Measurements from ENCODE around the gene DNTT. TPM values are rescaled to one million over a fixed set of nuclear protein-coding genes. Genes with fewer than 3 reads are reported as not detected.

DNTT gene
- total and polyA plus RNA-seq, 2 of the 13 experiments (the other 11 are each of a cell fraction or from before 2014, with no cell fraction given) = not detected

DNA sequence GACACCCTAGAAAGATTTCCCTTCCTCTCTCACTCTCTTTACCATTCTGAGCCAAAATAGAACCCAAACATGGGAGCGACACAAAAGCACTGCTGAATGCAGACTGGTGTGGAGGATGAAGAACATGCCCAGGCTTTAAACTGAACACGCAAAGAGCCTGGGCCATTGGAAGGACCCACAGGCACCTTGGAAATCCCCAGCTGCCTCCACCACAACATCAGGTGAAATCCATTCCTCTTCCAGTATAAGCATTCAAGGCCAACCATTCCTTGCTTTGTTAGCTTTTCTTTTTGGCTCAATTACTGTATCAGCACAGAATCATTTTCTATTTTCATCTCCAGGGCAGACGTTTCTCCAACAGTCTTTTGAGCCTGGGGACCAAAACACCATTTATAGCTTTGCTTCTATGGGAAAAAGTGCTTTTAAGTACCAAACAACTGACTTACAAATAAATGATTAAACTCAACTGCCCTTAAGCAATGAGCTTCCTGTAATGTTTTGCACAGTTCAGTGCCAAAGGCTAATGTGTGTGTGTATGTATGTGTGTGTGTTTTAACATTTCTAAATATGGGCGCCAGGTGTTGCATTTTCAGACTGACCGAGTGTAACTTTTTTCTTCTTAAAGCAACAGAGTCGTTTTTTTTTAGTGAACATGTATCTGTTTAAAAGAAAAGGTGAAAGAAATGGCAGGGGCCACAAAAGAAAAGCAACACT is 16.7 kb upstream of the DNTT start (continued):
- no peak for TF ChIP-seq ARNT2 (CRISPR knock-in tag; IDR thresholded peaks at IDR 0.05; ENCODE audit: low read depth)
- TF ChIP-seq NR1H2 (CRISPR knock-in tag; IDR thresholded peaks at IDR 0.05; ENCODE audit: borderline replicate concordance, low read depth) = no peak
- TF ChIP-seq ZNF460 (CRISPR knock-in tag; IDR thresholded peaks at IDR 0.05; ENCODE audit: borderline replicate concordance) = no peak
- TF ChIP-seq ZNF605 (CRISPR knock-in tag; IDR thresholded peaks at IDR 0.05) = no peak
- TF ChIP-seq ATF4 (CRISPR knock-in tag; IDR thresholded peaks at IDR 0.05) = peak in 1 of 2 experiments; percentile 30; a peak in 1 of 4 replicates
- TF ChIP-seq NBN (conservative IDR thresholded peaks at IDR 0.05) = no peak
- no peak for TF ChIP-seq ZNF589 (CRISPR knock-in tag; conservative IDR thresholded peaks at IDR 0.05)
- TF ChIP-seq KDM4B (CRISPR knock-in tag; IDR thresholded peaks at IDR 0.05) = no peak
- TF ChIP-seq ZNF770 (CRISPR knock-in tag; IDR thresholded peaks at IDR 0.05) = no peak
- no peak for TF ChIP-seq ATF1 (CRISPR knock-in tag; IDR thresholded peaks at IDR 0.05)
- no peak for TF ChIP-seq ZFX (CRISPR knock-in tag; IDR thresholded peaks at IDR 0.05; ENCODE audit: low read depth)
- TF ChIP-seq NR0B2 (CRISPR knock-in tag; IDR thresholded peaks at IDR 0.05) = no peak
- no peak for TF ChIP-seq ZNF557 (CRISPR knock-in tag; IDR thresholded peaks at IDR 0.05)
- TF ChIP-seq NCOA2 (CRISPR knock-in tag; IDR thresholded peaks at IDR 0.05) = peak; percentile 37; the same call in 1 of the 2 replicates
- TF ChIP-seq DNMT3B (CRISPR knock-in tag; conservative IDR thresholded peaks at IDR 0.05) = no peak
- TF ChIP-seq ZNF143 (CRISPR knock-in tag; IDR thresholded peaks at IDR 0.05) = no peak
- TF ChIP-seq, protein P1, sequence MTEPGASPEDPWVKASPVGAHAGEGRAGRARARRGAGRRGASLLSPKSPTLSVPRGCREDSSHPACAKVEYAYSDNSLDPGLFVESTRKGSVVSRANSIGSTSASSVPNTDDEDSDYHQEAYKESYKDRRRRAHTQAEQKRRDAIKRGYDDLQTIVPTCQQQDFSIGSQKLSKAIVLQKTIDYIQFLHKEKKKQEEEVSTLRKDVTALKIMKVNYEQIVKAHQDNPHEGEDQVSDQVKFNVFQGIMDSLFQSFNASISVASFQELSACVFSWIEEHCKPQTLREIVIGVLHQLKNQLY (CRISPR knock-in tag; IDR thresholded peaks at IDR 0.05) = no peak
- TF ChIP-seq, protein P2, sequence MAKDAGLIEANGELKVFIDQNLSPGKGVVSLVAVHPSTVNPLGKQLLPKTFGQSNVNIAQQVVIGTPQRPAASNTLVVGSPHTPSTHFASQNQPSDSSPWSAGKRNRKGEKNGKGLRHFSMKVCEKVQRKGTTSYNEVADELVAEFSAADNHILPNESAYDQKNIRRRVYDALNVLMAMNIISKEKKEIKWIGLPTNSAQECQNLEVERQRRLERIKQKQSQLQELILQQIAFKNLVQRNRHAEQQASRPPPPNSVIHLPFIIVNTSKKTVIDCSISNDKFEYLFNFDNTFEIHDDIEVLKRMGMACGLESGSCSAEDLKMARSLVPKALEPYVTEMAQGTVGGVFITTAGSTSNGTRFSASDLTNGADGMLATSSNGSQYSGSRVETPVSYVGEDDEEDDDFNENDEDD (CRISPR knock-in tag; IDR thresholded peaks at IDR 0.05; ENCODE audit: borderline replicate concordance) = no peak
- TF ChIP-seq TEF (CRISPR knock-in tag; IDR thresholded peaks at IDR 0.05) = no peak
- no peak for TF ChIP-seq ISL2 (CRISPR knock-in tag; IDR thresholded peaks at IDR 0.05)
- no peak for TF ChIP-seq HNF4G (IDR thresholded peaks at IDR 0.05; ENCODE audit: borderline replicate concordance, low read depth, low read length)
- TF ChIP-seq HNF4G (CRISPR knock-in tag; IDR thresholded peaks at IDR 0.05; ENCODE audit: borderline replicate concordance, low read depth) = no peak
- no peak for TF ChIP-seq MATR3 (CRISPR knock-in tag; IDR thresholded peaks at IDR 0.05)
- TF ChIP-seq ZFP62 (CRISPR knock-in tag; IDR thresholded peaks at IDR 0.05) = no peak
- no peak for TF ChIP-seq ZNF883 (CRISPR knock-in tag; IDR thresholded peaks at IDR 0.05; ENCODE audit: not compliant biosample characterization)
- TF ChIP-seq TBX3 (IDR thresholded peaks at IDR 0.05; ENCODE audit: borderline replicate concordance) = no peak
